Gastroesophageal sphincter (tissue), 3 donors: ENCODE results near the gene ANO2.

Experiments
- CTCF ChIP-seq, 4 experiments: fragments of 200-600 bp in 2 of 4; fragments of 450-650 bp in 2 of 4; sonication (generic) in 1 of 4; IDR thresholded peaks; one replicate each; pipeline ENCODE4 v1.5.1; 2017 to 2019; ENCODE audit warnings: antibody characterized with exemption in 4 of 4, mild to moderate bottlenecking in 2 of 4, moderate library complexity in 2 of 4
- EP300 ChIP-seq: sonication (generic); formaldehyde crosslinking; IDR thresholded peaks from one replicate; pipeline ENCODE4 v1.6.1; 2017; ENCODE audit warnings: antibody characterized with exemption, mild to moderate bottlenecking
- POLR2A ChIP-seq, 2 donors: fragments of 450-650 bp; IDR thresholded peaks; one replicate each; pipeline ENCODE4 v1.6.1; 2017; ENCODE audit warnings: antibody characterized with exemption in 2 of 2, mild to moderate bottlenecking in 2 of 2, moderate library complexity in 1 of 2
- POLR2AphosphoS5 ChIP-seq: sonication (generic); formaldehyde crosslinking; IDR thresholded peaks from one replicate; pipeline ENCODE4 v1.6.1; 2017; ENCODE audit warnings: antibody characterized with exemption

GRCh38 chr12:5888816-5889315, 56.2 kb downstream of the ANO2 start:
- TF ChIP-seq CTCF (IDR thresholded peaks at IDR 0.05) = no peak
- no peak for TF ChIP-seq EP300
- no peak for TF ChIP-seq POLR2A (IDR thresholded peaks at IDR 0.05)
- TF ChIP-seq POLR2AphosphoS5 = no peak
